Activated CD4-positive, alpha-beta T cell treated with anti-CD3 and anti-CD28 coated beads, Interleukin-2, amount 50 U/mL, for 24 hours (primary cell): ENCODE data around the gene PTMA.
"Not testable (repeated sequence)": the region's sequence is repeated elsewhere in the genome, so short reads cannot be mapped to it uniquely, and the experiment has no call there.

Source experiments
- DNase-seq, 2 donors: peaks; one replicate each; pipeline ENCODE4 v3.0.0-alpha.2; 2020; ENCODE audit warnings: low read depth in 1 of 2, low spot score in 1 of 2

PTMA gene

DNA sequence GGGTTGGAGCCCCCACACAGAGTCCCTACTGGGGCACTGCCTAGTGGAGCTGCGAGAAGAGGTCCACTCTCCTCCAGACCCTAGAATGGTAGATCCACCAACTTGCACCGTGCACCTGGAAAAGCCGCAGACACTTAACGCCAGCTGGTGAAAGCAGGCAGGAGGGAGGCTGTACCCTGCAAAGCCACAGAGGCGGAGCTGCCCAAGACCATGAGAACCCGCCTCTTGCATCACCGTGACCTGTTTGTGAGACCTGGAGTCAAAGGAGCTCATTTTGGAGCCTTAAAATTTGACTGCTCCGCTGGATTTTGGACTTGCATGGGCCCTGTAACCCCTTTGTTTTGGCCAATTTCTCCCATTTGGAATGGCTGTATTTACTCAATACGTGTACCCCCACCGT is 40.7 kb downstream of the PTMA start:
- not testable (repeated sequence) for DNase-seq

GRCh38 chr2:231751042-231751815 is 42.9 kb downstream of the PTMA start:
- DNase-seq = no peak

- DNase-seq = no peak
These were observed 43.7 kb downstream of the PTMA start for GRCh38 chr2:231752061-231752460.

DNA sequence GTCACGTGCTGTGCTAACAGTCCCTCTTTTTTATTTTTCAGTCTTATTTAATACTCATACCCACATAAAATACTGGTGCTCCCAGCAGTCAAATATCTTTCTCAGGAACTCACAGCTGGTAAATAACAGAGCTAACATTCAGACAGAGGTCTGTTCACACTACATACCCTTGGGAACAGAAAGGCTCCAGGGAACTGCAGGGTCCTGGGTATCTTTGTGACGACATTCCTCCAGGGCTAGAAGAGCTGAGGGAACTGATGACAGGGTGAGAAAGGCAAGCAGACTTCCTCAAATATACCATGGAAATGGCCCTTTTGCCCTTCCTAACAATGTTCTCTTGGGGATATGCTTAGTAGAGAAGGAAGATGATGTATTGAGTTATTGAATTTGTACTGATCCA is 53.4 kb downstream of the PTMA start:
- DNase-seq = no peak
